Measurements from ENCODE around the gene ATP2A3.

- TF ChIP-seq, protein P1, sequence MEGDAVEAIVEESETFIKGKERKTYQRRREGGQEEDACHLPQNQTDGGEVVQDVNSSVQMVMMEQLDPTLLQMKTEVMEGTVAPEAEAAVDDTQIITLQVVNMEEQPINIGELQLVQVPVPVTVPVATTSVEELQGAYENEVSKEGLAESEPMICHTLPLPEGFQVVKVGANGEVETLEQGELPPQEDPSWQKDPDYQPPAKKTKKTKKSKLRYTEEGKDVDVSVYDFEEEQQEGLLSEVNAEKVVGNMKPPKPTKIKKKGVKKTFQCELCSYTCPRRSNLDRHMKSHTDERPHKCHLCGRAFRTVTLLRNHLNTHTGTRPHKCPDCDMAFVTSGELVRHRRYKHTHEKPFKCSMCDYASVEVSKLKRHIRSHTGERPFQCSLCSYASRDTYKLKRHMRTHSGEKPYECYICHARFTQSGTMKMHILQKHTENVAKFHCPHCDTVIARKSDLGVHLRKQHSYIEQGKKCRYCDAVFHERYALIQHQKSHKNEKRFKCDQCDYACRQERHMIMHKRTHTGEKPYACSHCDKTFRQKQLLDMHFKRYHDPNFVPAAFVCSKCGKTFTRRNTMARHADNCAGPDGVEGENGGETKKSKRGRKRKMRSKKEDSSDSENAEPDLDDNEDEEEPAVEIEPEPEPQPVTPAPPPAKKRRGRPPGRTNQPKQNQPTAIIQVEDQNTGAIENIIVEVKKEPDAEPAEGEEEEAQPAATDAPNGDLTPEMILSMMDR (IDR thresholded peaks at IDR 0.05): no peak
- TF ChIP-seq POLR2A (IDR thresholded peaks at IDR 0.05): no peak
Observed at GRCh38 chr17:3922765-3923164, 41.5 kb downstream of the ATP2A3 start.

All from prostate gland (tissue), 2 donors.